ENCODE measurements around the gene MYOM1. TPM values are rescaled to one million over a fixed set of nuclear protein-coding genes. Genes with fewer than 3 reads are reported as not detected.

MYOM1 gene
- total RNA-seq (2012; rRNA removed): 0.51 and 0.87 TPM in 2 replicates

DNA sequence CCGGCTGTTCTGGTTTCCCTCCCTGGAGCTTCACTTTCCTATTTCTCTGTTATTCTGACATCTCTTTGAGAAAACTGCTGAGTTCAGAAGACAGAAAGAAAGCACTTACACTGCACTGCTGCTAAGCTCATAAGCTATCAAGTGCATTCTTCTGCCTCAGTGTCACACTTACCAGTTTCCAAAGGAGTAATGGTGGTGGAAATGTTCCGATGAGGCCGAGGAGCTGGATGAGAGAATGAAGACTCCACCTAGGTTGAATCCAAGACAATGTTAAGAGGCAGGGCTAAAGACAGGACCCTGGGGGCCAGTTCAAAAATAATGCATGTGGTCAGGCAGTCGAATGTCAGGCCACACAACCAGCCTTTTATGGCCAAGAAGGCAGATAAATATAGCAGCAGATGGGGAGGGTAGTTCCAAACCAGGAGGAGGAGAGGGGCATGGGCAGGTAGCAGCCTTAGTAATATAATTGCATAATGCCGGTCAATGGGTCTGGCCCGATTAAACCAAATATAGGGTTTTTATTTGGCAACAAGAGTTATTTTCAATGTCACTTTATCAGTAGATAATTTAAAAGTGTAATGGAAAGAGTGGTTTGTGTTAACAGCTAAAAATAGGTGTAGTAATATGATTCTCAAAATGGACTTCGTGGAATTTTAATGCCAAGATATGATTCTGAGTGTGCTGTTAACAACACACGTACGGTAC is at the start of gene MYOM1:
Gene MYOM1 (minus strand): TSS at position 338 of the 705 bp plus-strand sequence. CDS start 4,745 bp downstream, outside the sequence.
- Histone ChIP-seq H3K36me3 (ENCODE audit: insufficient read depth, low read length) (no peaks in the 10 kb centered on the region), H3K9ac (ENCODE audit: low read depth, low read length) (no peak within 1 kb of the TSS), H3K4me3 (ENCODE audit: low read length) (no peak within 1 kb of the TSS), H3K4me2 (ENCODE audit: low read length) (no peak within 1 kb of the TSS), H3K4me1 (ENCODE audit: control insufficient read depth, insufficient read depth, low read length) (peaks cover 3% of the 10 kb centered on the region), H3K27me3 (ENCODE audit: control insufficient read depth, insufficient read depth, low read length) (no peaks in the 10 kb centered on the region), H3K9me3 (replicated peaks; ENCODE audit: low read length) (no peaks in the 10 kb centered on the region)

DNA sequence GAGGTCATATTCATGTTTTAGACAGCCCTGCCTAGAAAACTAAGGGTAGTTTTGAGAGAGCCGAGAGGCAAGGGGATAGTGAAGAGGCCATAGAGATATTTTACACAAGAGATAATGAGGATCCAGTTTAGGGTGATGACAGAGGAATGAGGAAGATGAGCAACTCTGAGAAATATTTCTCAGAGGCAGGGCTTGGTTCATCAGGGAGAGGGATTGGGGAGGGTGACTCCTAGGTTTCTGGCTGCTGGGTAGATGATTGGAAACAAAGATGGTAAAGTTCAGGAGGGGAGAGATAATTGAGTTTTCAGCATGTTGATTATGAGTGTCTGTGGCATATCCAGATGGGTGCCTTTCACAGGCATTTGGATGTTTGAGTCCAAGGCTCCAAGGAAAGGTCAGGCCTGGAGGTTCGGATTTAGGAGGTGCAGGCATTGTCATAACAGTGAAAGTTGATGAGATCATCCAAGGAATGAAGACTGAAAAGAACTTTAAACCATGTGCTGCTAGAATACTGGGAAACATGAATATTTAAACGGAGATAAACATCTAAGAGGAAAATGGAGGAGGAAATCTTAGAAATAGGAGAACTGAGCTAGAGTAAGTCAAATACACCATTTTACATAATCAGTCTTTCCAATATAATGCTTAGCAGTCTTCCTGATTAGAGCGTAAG is 49.6 kb upstream of the MYOM1 start:
- H3K4me2 ChIP-seq (ENCODE audit: low read length): peak overlapping the region; percentile 46
- H3K4me3 ChIP-seq (ENCODE audit: low read length): peak overlapping the region; percentile 33
- no peaks in the 10 kb centered on the region for H3K27me3 ChIP-seq (ENCODE audit: control insufficient read depth, insufficient read depth, low read length)
- no peaks in the 10 kb centered on the region for H3K9me3 ChIP-seq (replicated peaks; ENCODE audit: low read length)
- H3K36me3 ChIP-seq (ENCODE audit: insufficient read depth, low read length): peaks cover 21% of the 10 kb centered on the region
- H3K4me1 ChIP-seq (ENCODE audit: control insufficient read depth, insufficient read depth, low read length): peaks cover 59% of the 10 kb centered on the region
- H3K9ac ChIP-seq (ENCODE audit: low read depth, low read length): no peak overlapping the region

DNA sequence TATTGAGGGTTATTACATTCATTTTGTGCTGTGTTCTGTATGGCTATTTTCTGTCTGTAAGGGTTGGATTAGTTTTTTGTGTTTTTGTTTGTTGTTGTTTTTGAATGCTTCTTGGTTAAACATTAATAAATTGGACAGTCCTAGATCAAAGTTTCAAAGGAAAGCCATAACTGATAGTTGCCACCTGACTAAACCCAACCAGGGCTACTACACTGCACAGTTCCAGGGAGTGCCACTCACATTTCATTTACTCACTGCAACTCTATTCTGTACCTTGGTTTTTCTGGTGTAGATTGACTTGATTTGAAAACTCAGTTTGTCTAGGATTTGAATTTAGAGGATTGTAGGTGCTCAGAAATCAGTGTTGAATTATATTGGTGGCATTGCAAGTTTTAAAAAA is 48.5 kb upstream of the MYOM1 start:
- H3K9me3 ChIP-seq (replicated peaks; ENCODE audit: low read length): no peaks in the 10 kb centered on the region
- no peaks in the 10 kb centered on the region for H3K27me3 ChIP-seq (ENCODE audit: control insufficient read depth, insufficient read depth, low read length)
- peak overlapping the region; percentile 3 for H3K4me2 ChIP-seq (ENCODE audit: low read length)
- peaks cover 10% of the 10 kb centered on the region for H3K36me3 ChIP-seq (ENCODE audit: insufficient read depth, low read length)
- H3K4me1 ChIP-seq (ENCODE audit: control insufficient read depth, insufficient read depth, low read length): peaks cover 61% of the 10 kb centered on the region
- no peak overlapping the region for H3K9ac ChIP-seq (ENCODE audit: low read depth, low read length)
- no peak overlapping the region for H3K4me3 ChIP-seq (ENCODE audit: low read length)

DNA sequence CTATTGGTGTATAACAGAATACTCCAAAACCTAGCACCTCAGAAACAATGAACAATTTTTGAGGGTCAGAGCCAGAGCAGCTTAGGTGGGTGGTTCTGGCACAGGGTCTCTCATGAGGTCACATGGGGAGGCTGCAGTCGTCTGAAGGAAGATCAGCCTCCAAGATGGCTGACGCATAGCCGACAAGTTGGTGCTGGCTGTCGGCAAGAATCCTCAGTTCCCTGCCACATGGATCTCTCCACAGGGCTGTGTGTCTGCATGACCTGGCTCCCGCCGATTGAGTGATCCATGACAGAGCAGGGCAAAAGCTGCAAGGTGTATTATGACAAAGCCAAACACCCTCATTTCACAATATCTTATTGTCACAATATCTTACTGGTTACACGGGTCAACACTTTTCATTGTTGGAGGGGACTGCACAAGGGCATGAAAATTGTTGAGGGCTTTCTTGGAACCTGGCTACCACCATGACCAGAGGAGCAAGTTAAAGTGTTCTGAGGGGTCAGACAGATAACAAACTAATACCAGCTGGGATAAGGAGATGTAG is 46.4 kb upstream of the MYOM1 start:
- peak overlapping the region; percentile 14 for H3K4me3 ChIP-seq (ENCODE audit: low read length)
- peak overlapping the region; percentile 83 for H3K4me2 ChIP-seq (ENCODE audit: low read length)
- H3K9ac ChIP-seq (ENCODE audit: low read depth, low read length): no peak overlapping the region
- H3K4me1 ChIP-seq (ENCODE audit: control insufficient read depth, insufficient read depth, low read length): peaks cover 58% of the 10 kb centered on the region
- H3K9me3 ChIP-seq (replicated peaks; ENCODE audit: low read length): no peaks in the 10 kb centered on the region
- H3K36me3 ChIP-seq (ENCODE audit: insufficient read depth, low read length): peaks cover 7% of the 10 kb centered on the region
- H3K27me3 ChIP-seq (ENCODE audit: control insufficient read depth, insufficient read depth, low read length): no peaks in the 10 kb centered on the region

DNA sequence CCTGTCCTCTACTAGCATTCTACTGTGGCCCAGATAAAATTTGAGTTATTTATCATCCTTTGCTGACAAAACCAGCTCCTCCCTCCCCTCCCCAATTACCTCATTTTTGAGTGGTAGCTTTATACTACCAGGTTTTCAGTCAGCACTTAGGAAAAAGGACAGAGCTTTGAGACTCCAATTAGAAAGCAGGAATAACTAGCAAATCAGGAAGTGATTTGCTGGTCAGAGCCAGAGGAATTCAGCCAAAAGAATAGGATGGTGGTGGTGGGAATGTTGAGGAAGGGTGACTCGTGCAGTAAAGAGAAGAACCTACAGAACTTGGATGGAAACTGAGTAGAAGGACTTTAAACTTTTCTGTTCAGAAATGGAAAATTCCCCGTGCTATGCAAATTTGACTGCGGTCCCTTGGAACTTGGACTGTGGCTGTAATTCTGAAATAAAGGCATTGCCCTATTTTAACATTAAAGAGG is 45.8 kb upstream of the MYOM1 start:
- Histone ChIP-seq H3K27me3 (ENCODE audit: control insufficient read depth, insufficient read depth, low read length) (no peaks in the 10 kb centered on the region), H3K4me3 (ENCODE audit: low read length) (peak overlapping the region; percentile 14), H3K9me3 (replicated peaks; ENCODE audit: low read length) (no peaks in the 10 kb centered on the region), H3K4me2 (ENCODE audit: low read length) (peak overlapping the region; percentile 83), H3K36me3 (ENCODE audit: insufficient read depth, low read length) (peaks cover 7% of the 10 kb centered on the region), H3K4me1 (ENCODE audit: control insufficient read depth, insufficient read depth, low read length) (peaks cover 60% of the 10 kb centered on the region), H3K9ac (ENCODE audit: low read depth, low read length) (no peak overlapping the region)

DNA sequence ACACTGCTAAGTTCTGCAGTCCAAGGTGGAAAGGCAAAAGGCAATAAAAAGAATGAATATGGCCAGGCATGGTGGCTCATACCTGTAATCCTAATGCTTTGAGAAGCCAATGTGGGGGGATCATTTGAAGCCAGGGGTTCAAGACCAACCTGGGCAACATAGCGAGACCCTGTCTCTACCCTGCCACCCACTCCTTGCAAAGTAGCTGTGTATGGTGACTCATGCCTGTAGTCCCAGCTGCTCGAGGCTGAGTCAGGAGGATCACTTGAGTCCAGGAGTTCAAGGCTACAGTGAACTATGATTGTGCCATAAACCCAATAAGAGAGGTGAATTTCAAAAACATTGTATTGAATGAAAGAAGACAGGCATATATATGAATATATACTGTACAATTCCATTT is 44.6 kb upstream of the MYOM1 start:
- Histone ChIP-seq H3K4me2 (ENCODE audit: low read length) (peak overlapping the region; percentile 83), H3K27me3 (ENCODE audit: control insufficient read depth, insufficient read depth, low read length) (no peaks in the 10 kb centered on the region), H3K9me3 (replicated peaks; ENCODE audit: low read length) (no peaks in the 10 kb centered on the region), H3K9ac (ENCODE audit: low read depth, low read length) (peak overlapping the region; percentile 98), H3K36me3 (ENCODE audit: insufficient read depth, low read length) (peaks cover 9% of the 10 kb centered on the region), H3K4me3 (ENCODE audit: low read length) (peak overlapping the region; percentile 90), H3K4me1 (ENCODE audit: control insufficient read depth, insufficient read depth, low read length) (peaks cover 63% of the 10 kb centered on the region)

DNA sequence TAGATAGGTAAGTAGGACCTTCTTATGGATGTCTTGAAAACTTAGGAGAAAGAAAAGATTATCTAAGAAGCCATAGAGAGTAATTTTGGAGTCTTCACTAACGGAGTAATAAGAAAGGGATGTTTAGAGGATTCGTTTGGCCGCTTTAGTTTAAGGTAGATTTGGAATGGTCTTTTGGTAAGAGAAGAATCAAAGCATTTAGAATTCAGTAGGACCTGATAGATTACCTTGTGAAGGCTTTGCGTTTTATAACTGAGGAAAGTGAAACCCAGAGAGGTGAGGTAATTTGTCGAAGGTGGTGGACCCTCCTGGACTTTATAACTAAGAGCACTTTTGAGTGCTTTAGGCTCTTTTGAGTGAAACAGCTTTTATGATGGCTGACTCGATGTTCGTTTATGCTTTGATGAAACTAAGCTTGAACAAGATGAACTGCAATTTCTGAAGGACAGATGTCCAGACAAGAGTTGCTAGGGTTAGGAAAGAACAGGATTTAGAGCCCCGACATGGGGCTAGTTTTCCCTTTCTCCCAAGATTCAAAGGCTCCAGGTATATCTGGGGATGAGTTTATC is 43.4 kb upstream of the MYOM1 start:
- H3K4me3 ChIP-seq (ENCODE audit: low read length): peak overlapping the region; percentile 90
- H3K9ac ChIP-seq (ENCODE audit: low read depth, low read length): peak overlapping the region; percentile 98
- no peaks in the 10 kb centered on the region for H3K27me3 ChIP-seq (ENCODE audit: control insufficient read depth, insufficient read depth, low read length)
- H3K36me3 ChIP-seq (ENCODE audit: insufficient read depth, low read length): peaks cover 21% of the 10 kb centered on the region
- peaks cover 52% of the 10 kb centered on the region for H3K4me1 ChIP-seq (ENCODE audit: control insufficient read depth, insufficient read depth, low read length)
- peak overlapping the region; percentile 83 for H3K4me2 ChIP-seq (ENCODE audit: low read length)
- H3K9me3 ChIP-seq (replicated peaks; ENCODE audit: low read length): no peaks in the 10 kb centered on the region

DNA sequence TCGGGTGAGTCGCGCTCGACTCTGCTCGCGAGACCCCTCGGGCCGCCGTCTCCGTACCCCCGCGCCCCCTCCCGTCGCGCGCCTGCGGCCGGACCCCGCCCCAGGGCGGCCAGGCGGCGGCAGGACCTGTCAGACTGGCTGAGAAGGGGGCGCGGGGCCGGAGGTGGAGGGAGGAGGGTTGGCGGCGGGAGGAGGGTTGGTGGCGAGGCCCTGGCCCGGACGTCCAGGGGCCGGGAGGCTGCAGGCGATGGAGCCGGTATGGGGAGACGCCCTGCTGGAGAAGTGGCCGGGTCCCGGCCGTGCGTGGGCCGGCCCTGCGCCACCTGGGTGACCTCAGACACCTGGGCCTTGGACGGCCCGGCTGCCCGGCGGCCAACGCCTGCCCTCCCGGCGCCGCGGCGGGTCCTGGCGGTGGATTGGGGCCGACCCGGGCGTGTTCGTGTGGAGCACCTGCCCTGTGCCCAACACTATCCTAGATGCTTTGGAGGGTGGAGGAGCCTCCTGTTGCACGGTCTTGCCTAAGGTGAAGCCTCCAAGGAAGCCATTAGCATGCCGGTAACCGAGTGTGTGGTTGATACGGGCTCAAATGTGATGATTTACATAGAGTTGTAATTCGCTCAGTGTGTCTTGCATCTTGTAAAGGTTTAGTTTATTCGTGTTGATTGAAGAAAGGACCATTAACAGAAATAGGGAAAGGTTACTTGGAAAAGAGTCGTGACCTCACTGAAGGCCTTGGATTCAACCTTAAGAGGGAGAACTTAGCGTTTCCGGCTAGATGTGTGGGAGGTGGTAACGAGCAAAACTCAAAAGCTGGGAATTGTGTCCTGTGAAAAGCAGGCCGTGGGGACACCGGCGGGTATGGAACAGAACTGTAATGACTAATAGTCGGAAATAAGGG is 42.7 kb upstream of the MYOM1 start:
- Histone ChIP-seq H3K9me3 (replicated peaks; ENCODE audit: low read length) (no peaks in the 10 kb centered on the region), H3K4me2 (ENCODE audit: low read length) (peak overlapping the region; percentile 83), H3K4me1 (ENCODE audit: control insufficient read depth, insufficient read depth, low read length) (peaks cover 48% of the 10 kb centered on the region), H3K4me3 (ENCODE audit: low read length) (peak overlapping the region; percentile 90), H3K9ac (ENCODE audit: low read depth, low read length) (peak overlapping the region; percentile 98), H3K27me3 (ENCODE audit: control insufficient read depth, insufficient read depth, low read length) (no peaks in the 10 kb centered on the region), H3K36me3 (ENCODE audit: insufficient read depth, low read length) (peaks cover 28% of the 10 kb centered on the region)

DNA sequence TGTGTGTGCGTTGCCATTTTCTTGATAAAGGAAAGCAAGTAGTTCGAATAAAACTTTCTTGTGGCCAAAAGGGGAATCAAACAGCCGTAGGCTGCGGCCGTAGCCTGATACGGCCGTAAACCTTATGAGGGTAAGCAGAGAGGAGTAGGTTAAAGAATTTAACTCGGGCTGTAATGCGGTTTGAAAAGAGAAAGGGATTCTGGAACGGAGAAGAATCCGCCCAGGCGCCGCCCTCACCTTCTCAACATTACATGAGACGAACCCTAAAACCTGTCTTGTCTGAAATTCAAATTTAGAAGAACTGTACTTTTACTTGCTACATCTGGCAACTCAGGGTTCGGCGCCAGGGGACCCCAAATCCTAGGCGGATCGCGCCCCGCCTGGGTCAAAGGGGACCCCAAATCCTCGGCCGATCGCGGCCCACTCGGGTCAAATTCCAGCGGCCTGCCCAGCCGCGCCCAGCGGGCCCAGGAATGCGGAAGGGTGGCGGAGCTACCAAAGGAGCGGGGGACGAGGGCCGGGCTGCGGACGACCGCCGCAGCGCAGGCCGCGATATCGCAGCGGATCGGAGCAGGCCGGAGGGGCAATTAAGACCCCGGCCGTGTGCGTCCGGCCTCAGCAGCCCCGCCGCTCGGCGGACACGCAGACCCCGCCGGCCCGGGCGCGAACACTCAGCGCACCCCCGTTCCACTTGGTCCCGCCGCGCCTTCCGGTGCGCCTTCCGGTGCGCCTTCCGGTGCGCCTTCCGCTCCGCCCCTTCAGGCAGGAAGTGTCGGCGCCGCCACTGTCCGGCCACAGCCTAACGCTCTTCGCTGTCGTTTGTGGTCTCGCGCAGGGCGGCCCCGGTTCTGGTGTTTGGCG is 41.8 kb upstream of the MYOM1 start, which contains the start of gene MYL12B:
Gene MYL12B (plus strand): TSS at position 761 of the 861 bp plus-strand sequence. CDS start 10,766 bp downstream, outside the sequence.
- Histone ChIP-seq H3K4me3 (ENCODE audit: low read length) (peak within 1 kb of the TSS; percentile 90), H3K27me3 (ENCODE audit: control insufficient read depth, insufficient read depth, low read length) (no peaks in the 10 kb centered on the region), H3K36me3 (ENCODE audit: insufficient read depth, low read length) (peaks cover 33% of the 10 kb centered on the region), H3K4me1 (ENCODE audit: control insufficient read depth, insufficient read depth, low read length) (peaks cover 49% of the 10 kb centered on the region), H3K9ac (ENCODE audit: low read depth, low read length) (peak within 1 kb of the TSS; percentile 98), H3K9me3 (replicated peaks; ENCODE audit: low read length) (no peaks in the 10 kb centered on the region), H3K4me2 (ENCODE audit: low read length) (peak within 1 kb of the TSS; percentile 83)

DNA sequence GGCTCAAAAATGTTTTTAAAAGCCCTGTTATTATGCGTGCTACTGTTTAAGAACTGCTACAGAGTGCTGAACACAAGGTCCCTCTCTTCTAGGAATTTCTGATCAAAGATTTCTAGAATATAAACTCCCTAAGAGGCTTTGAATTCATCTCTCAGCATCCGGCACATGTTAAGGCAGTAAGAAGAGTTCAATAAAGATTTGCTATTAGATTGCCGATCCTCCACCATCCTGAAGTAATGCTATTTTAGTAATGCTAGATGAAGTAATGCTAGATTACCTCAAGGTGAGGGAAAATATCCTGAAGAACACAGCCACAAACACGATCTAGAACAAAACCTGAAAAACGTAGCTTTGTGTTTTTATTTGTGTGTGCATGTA is 41.2 kb upstream of the MYOM1 start:
- peak overlapping the region; percentile 83 for H3K4me2 ChIP-seq (ENCODE audit: low read length)
- peak overlapping the region; percentile 90 for H3K4me3 ChIP-seq (ENCODE audit: low read length)
- H3K9ac ChIP-seq (ENCODE audit: low read depth, low read length): peak overlapping the region; percentile 98
- H3K36me3 ChIP-seq (ENCODE audit: insufficient read depth, low read length): peaks cover 35% of the 10 kb centered on the region
- H3K4me1 ChIP-seq (ENCODE audit: control insufficient read depth, insufficient read depth, low read length): peaks cover 50% of the 10 kb centered on the region
- no peaks in the 10 kb centered on the region for H3K27me3 ChIP-seq (ENCODE audit: control insufficient read depth, insufficient read depth, low read length)
- H3K9me3 ChIP-seq (replicated peaks; ENCODE audit: low read length): no peaks in the 10 kb centered on the region
